K562 (cell line): Measurements from ENCODE around the gene MVK. TPM values are rescaled to one million over a fixed set of nuclear protein-coding genes. Genes with fewer than 3 reads are reported as not detected.
A peak's percentile ranks its signal among the peaks of the same experiment; 100 is the strongest.

ENCODE experiments used
- ATAC-seq: fragments of 200-7000 bp; cut with Tn5 transposase; 3 replicates; pipeline ENCODE4 v1.9.1; 2020; ENCODE audit warnings: moderate library complexity
- BruUV-seq: library from RNA; stranded (reverse); fragments of 400-500 nt; replicated peaks from 2 replicates; lab custom pipeline; 2021; lab: Mats Ljungman, UMichigan
- CTCF ChIA-PET: fragments of 300-600 bp; formaldehyde crosslinking; extraction: SDS; loops from one replicate; lab custom pipeline; 2021; ENCODE audit warnings: low intra/inter-chr PET ratio; lab: Yijun Ruan, JAX
- POLR2A ChIA-PET: fragments of 300-600, 350-650 bp; sonication (Branson Sonifier 250); formaldehyde crosslinking; extraction: SDS; loops from one replicate; lab custom pipeline; 2021; ENCODE audit warnings: antibody characterized with exemption, inconsistent platforms; lab: Yijun Ruan, JAX
- DNase-seq, 4 experiments: peaks; one replicate each; pipeline versions ENCODE4 v3.0.0 to v3.0.0-alpha.2; 2011 to 2018; ENCODE audit warnings: low spot score in 3 of 4, mixed read lengths in 3 of 4; ENCODE audit errors: extremely low read depth in 1 of 4
- FAIRE-seq: peaks from 2 replicates; lab custom pipeline; 2011; peaks lifted over from hg19 to GRCh38; lab: Jason Lieb, UNC
- H2AFZ ChIP-seq: 2 replicates; pipeline ENCODE4 v1.6.0; 2011; ENCODE audit warnings: low read depth, low read length, control low read depth, inconsistent platforms
- H3K27ac ChIP-seq: fragments of 200-600 bp; 3 replicates; pipeline ENCODE4 v1.8.0; 2011; ENCODE audit warnings: low read depth, mild to moderate bottlenecking, control low read depth, inconsistent platforms, low read length, moderate library complexity, mixed read lengths; ENCODE audit errors: extremely low read depth
- H3K27me3 ChIP-seq, 2 experiments: fragments of 300-600 bp in 1 of 2; 2 replicates in 1 of 2; 3 replicates in 1 of 2; pipeline versions ENCODE4 v1.6.0 to v1.8.0; 2011; ENCODE audit warnings: inconsistent platforms in 2 of 2, low read length in 2 of 2, mild to moderate bottlenecking in 1 of 2, mixed read lengths in 1 of 2, moderate library complexity in 1 of 2; ENCODE audit not compliant: control insufficient read depth in 2 of 2, insufficient read depth in 2 of 2
- H3K36me3 ChIP-seq: fragments of 300-600 bp; 3 replicates; pipeline ENCODE4 v1.8.0; 2011; ENCODE audit warnings: mild to moderate bottlenecking, low read length, inconsistent platforms; ENCODE audit not compliant: control insufficient read depth, insufficient read depth
- H3K4me1 ChIP-seq, 2 experiments: fragments of 200-600 bp in 1 of 2; replicated peaks in 1 of 2; 2 replicates in 1 of 2; 3 replicates in 1 of 2; pipeline versions ENCODE4 v1.5.1 to v1.8.0; 2011; ENCODE audit warnings: inconsistent platforms in 2 of 2, low read length in 2 of 2, mild to moderate bottlenecking in 1 of 2, mixed read lengths in 1 of 2, moderate library complexity in 1 of 2; ENCODE audit not compliant: control insufficient read depth in 2 of 2, insufficient read depth in 2 of 2
- H3K4me2 ChIP-seq: 2 replicates; pipeline ENCODE4 v1.6.1; 2011; ENCODE audit warnings: low read length, control low read depth, inconsistent platforms, mixed read lengths; ENCODE audit not compliant: insufficient read depth
- H3K4me3 ChIP-seq: fragments of 200-600 bp; sonication (generic), shearing (Covaris generic); 2 replicates; pipeline ENCODE4 v1.5.1; 2016; ENCODE audit warnings: control low read depth, inconsistent platforms
- H3K79me2 ChIP-seq: fragments of 200-600 bp; 3 replicates; pipeline ENCODE4 v1.8.0; 2011; ENCODE audit warnings: low read length, inconsistent platforms; ENCODE audit not compliant: control insufficient read depth, insufficient read depth
- H3K9ac ChIP-seq, 2 experiments: 2 replicates each; pipeline versions ENCODE4 v1.6.0 to v1.6.1; 2011; ENCODE audit warnings: low read depth in 2 of 2, low read length in 2 of 2, control low read depth in 1 of 2, inconsistent platforms in 1 of 2, mild to moderate bottlenecking in 1 of 2, mixed read lengths in 1 of 2; ENCODE audit not compliant: insufficient read depth in 1 of 2
- H3K9me1 ChIP-seq: one replicate; pipeline ENCODE4 v1.6.0; 2011; ENCODE audit warnings: inconsistent platforms, mild to moderate bottlenecking, low read length, moderate library complexity; ENCODE audit not compliant: control insufficient read depth, insufficient read depth
- H3K9me3 ChIP-seq: replicated peaks from 2 replicates; pipeline ENCODE4 v1.5.1; 2011; ENCODE audit warnings: low read depth, low read length, inconsistent platforms; ENCODE audit not compliant: control insufficient read depth, insufficient read depth
- H4K20me1 ChIP-seq: replicated peaks from 2 replicates; pipeline ENCODE4 v1.6.1; 2011; ENCODE audit warnings: low read length, inconsistent platforms, mixed read lengths; ENCODE audit not compliant: control insufficient read depth, insufficient read depth
- ADNP ChIP-seq: fragments of 200-800 bp; sonication (Bioruptor generic); IDR thresholded peaks from 2 replicates; pipeline ENCODE4 v1.6.1; 2016; ENCODE audit warnings: missing genetic modification characterization, missing compliant biosample characterization
- BCOR ChIP-seq: fragments of 450-650 bp; IDR thresholded peaks from 2 replicates; pipeline ENCODE4 v1.6.1; 2016
- GTF2A2 ChIP-seq: IDR thresholded peaks from 2 replicates; pipeline ENCODE4 v1.6.1; 2016; ENCODE audit warnings: mild to moderate bottlenecking, missing genetic modification characterization, missing compliant biosample characterization
- LARP7 ChIP-seq: fragments of 450-650 bp; IDR thresholded peaks from 2 replicates; pipeline ENCODE4 v1.6.1; 2016
- NELFE ChIP-seq: IDR thresholded peaks from 2 replicates; pipeline ENCODE4 v1.6.1; 2011; ENCODE audit warnings: mild to moderate bottlenecking; ENCODE audit not compliant: insufficient read depth, insufficient read length
- NFYB ChIP-seq: IDR thresholded peaks from 2 replicates; pipeline ENCODE4 v1.6.1; 2011; ENCODE audit warnings: mild to moderate bottlenecking, moderate library complexity; ENCODE audit not compliant: insufficient read length; ENCODE audit errors: extremely low read depth
- PTBP1 ChIP-seq: fragments of 200-400 bp; formaldehyde crosslinking; IDR thresholded peaks from 2 replicates; pipeline ENCODE4 v1.6.1; 2017; ENCODE audit warnings: low read depth, low read length
- RBM25 ChIP-seq: fragments of 200-400 bp; formaldehyde crosslinking; IDR thresholded peaks from 2 replicates; pipeline ENCODE4 v1.6.1; 2018; ENCODE audit warnings: low read length, low read depth, moderate library complexity; ENCODE audit not compliant: severe bottlenecking
- ZKSCAN8 ChIP-seq: fragments of 200-800 bp; sonication (Bioruptor generic); IDR thresholded peaks from 2 replicates; pipeline ENCODE4 v1.6.1; 2016; ENCODE audit warnings: missing genetic modification characterization, missing compliant biosample characterization
- WGBS: fragments of 100-300 bp; shearing (Covaris generic); methylation state at CpG from one replicate; pipeline ENCODE4 v1.1.6; 2016; ENCODE audit warnings: low coverage, mixed read lengths; ENCODE audit not compliant: insufficient coverage; ENCODE audit errors: missing lambda C conversion rate; 5-methylcytosine and 5-hydroxymethylcytosine counted together
- in situ Hi-C: fragments of 300-500 bp; cut with MboI; formaldehyde crosslinking; loops from 4 replicates; pipeline ENCODE4 v1.15.0; 2018; ENCODE audit warnings: inconsistent platforms, mixed read lengths
- intact Hi-C: fragments of 100-400 bp; cut with micrococcal nuclease; formaldehyde crosslinking; loops from 2 replicates; pipeline ENCODE4 v1.14.2; 2022
- polyA plus RNA-seq, 8 experiments: library from polyadenylated mRNA; depleted of rRNA in 4 of 8; stranded (reverse) in 5 of 8; unstranded in 3 of 8; fragments of >200 nt; fragmentation: Nextera tagmentation in 2 of 8; fragmentation: Illumina TruSeq in 1 of 8; extraction: Ambion mirVana in 2 of 8; extraction: Trizol in 1 of 8; gene quantifications; 2 replicates each; pipeline versions ENCODE4 v1.2.1 to v1.2.3, GENCODE V29; 2011 to 2014; ENCODE audit warnings: inconsistent platforms in 1 of 8, missing spikeins in 1 of 8
- total RNA-seq, 7 experiments: library from RNA; depleted of rRNA in 6 of 7; stranded (reverse); fragments of >200 nt in 6 of 7; fragmentation: Illumina TruSeq in 2 of 7; extraction: Trizol in 2 of 7; gene quantifications; 2 replicates each; pipeline versions ENCODE4 v1.2.1 to v1.2.3, GENCODE V29; 2011 to 2021; ENCODE audit warnings: low replicate concordance in 1 of 7
- TF ChIP-seq, protein P1 (sequence below): sonication (generic); formaldehyde crosslinking; IDR thresholded peaks from 2 replicates; pipeline ENCODE4 v1.9.0; 2022; ENCODE audit warnings: mild to moderate bottlenecking, missing genetic modification reagents
- TF ChIP-seq, protein P2 (sequence below): sonication (generic); formaldehyde crosslinking; IDR thresholded peaks from 2 replicates; pipeline ENCODE4 v1.5.0; 2020; ENCODE audit warnings: missing genetic modification reagents
- TF ChIP-seq, protein P3 (sequence below): fragments of 200-800 bp; sonication (Bioruptor generic); IDR thresholded peaks from 2 replicates; pipeline ENCODE4 v1.6.1; 2017; ENCODE audit warnings: missing genetic modification characterization, missing compliant biosample characterization

MVK gene
- total and polyA plus RNA-seq, 9 of the 15 experiments (the other 6 are each of a cell fraction or from before 2014, with no cell fraction given): 0.41 to 33.6 (median 18.8) TPM

DNA sequence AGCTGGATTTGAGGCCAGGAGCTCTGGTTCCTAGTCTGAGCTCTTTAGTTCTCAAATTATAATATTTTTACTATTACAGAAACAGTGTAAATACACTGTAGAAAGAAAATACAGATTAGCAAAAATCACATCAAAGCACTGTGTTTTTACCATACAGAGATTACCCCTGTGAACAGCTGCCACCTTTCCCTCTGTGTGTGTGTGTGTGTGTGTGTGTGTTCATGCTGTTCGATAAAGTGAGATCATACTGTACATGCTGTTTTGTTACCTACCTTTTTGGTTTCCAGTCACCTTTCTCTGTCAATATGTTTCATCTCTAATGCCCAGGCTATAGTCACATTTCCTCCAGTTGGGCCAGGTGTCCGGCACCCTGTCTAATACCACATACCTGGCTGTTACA, 26.9 kb downstream of the MVK start:
- H3K9me3 ChIP-seq: no peaks in the 10 kb centered on the region
- no peaks in the 10 kb centered on the region for H3K79me2 ChIP-seq
- H3K4me2 ChIP-seq: no peak overlapping the region
- no peak for FAIRE-seq
- POLR2A ChIA-PET: interaction anchor here (0.9 to 1.3 kb wide), 5 partner anchors 14 to 214 kb away, joined by 3 to 5 read pairs (median 3); no protein-coding TSS in a partner anchor
- intact Hi-C loops: no loop called here
- no peak for DNase-seq
- peaks cover 30% of the 10 kb centered on the region for H4K20me1 ChIP-seq
- peaks cover 4 to 18% of the 10 kb centered on the region in 2 experiments; a peak in 3 of 5 replicates for H3K4me1 ChIP-seq
- H2AFZ ChIP-seq: no peak overlapping the region
- ATAC-seq: no peak
- H3K9me1 ChIP-seq: no peaks in the 10 kb centered on the region
- TF ChIP-seq NELFE: no peak
- TF ChIP-seq, all 486 proteins: peak for 0
- no TSS peak for BruUV-seq
- 46% methylated on average over 2 of the region's 2 CpGs for whole genome bisulfite sequencing
- peaks cover 10% of the 10 kb centered on the region; the same call in 2 of the 3 replicates for H3K36me3 ChIP-seq
- H3K27ac ChIP-seq: no peak overlapping the region
- H3K9ac ChIP-seq: no peak overlapping the region
- CTCF ChIA-PET: no interaction called here
- H3K27me3 ChIP-seq: peaks cover 4 to 26% of the 10 kb centered on the region in 2 experiments; a peak in 4 of 5 replicates
- H3K4me3 ChIP-seq: no peak overlapping the region
- in situ Hi-C loops: no loop called here

DNA sequence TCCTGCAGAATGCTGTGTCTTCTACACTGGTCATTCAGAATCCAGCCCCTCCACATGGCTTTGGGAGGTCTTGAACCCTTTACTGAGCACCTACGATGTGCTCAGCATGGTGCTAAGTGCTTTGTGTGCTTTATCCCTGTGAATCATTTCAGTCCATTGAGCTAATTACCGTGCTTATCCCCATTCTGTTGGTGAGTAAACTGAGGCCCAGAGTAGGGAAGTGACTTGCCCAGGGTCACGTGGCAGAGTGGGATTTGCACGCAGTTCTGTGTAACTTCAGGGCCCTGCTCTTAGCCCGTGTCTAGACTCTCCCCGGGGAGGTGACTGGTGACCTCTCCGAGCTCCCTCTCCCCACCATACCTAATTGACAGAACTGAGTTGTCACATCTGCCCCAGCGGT, 27.4 kb downstream of the MVK start:
- no peak for DNase-seq
- WGBS: 4% methylated on average over 7 of the region's 8 CpGs
- ATAC-seq: no peak
- peaks cover 26% of the 10 kb centered on the region for H4K20me1 ChIP-seq
- H3K9me1 ChIP-seq: no peaks in the 10 kb centered on the region
- in situ Hi-C loops (no loop called here), intact Hi-C loops (no loop called here)
- H2AFZ ChIP-seq: no peak overlapping the region
- H3K79me2 ChIP-seq: no peaks in the 10 kb centered on the region
- no peaks in the 10 kb centered on the region for H3K9me3 ChIP-seq
- H3K27ac ChIP-seq: no peak overlapping the region
- POLR2A ChIA-PET: interaction anchor here (0.9 to 1.6 kb wide), 3 partner anchors 18 to 213 kb away, joined by 3 to 6 read pairs (median 5); no protein-coding TSS in a partner anchor
- TF ChIP-seq ZKSCAN8 (CRISPR knock-in tag) (no peak), PTBP1 (0 out of 2 replicates have a peak, but pooled peaks have one; percentile 2), RBM25 (peak; percentile 82), NFYB (no peak), BCOR (peak; percentile 34; the same call in 1 of the 2 replicates), GTF2A2 (tag) (no peak), ADNP (tag) (peak; percentile 57; the same call in 1 of the 2 replicates), LARP7 (no peak)
- TF ChIP-seq, protein P1, sequence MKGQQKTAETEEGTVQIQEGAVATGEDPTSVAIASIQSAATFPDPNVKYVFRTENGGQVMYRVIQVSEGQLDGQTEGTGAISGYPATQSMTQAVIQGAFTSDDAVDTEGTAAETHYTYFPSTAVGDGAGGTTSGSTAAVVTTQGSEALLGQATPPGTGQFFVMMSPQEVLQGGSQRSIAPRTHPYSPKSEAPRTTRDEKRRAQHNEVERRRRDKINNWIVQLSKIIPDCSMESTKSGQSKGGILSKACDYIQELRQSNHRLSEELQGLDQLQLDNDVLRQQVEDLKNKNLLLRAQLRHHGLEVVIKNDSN (CRISPR knock-in tag): peak; percentile 33; the same call in 1 of the 2 replicates
- TF ChIP-seq, protein P2, sequence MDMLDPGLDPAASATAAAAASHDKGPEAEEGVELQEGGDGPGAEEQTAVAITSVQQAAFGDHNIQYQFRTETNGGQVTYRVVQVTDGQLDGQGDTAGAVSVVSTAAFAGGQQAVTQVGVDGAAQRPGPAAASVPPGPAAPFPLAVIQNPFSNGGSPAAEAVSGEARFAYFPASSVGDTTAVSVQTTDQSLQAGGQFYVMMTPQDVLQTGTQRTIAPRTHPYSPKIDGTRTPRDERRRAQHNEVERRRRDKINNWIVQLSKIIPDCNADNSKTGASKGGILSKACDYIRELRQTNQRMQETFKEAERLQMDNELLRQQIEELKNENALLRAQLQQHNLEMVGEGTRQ (CRISPR knock-in tag): peak; percentile 34; the same call in 1 of the 2 replicates
- TF ChIP-seq, protein P3, sequence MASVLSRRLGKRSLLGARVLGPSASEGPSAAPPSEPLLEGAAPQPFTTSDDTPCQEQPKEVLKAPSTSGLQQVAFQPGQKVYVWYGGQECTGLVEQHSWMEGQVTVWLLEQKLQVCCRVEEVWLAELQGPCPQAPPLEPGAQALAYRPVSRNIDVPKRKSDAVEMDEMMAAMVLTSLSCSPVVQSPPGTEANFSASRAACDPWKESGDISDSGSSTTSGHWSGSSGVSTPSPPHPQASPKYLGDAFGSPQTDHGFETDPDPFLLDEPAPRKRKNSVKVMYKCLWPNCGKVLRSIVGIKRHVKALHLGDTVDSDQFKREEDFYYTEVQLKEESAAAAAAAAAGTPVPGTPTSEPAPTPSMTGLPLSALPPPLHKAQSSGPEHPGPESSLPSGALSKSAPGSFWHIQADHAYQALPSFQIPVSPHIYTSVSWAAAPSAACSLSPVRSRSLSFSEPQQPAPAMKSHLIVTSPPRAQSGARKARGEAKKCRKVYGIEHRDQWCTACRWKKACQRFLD: no peak
- no TSS peak for BruUV-seq
- H3K9ac ChIP-seq: peak overlapping the region in 1 of 2 experiments; percentile 21; a peak in 1 of 4 replicates
- H3K4me1 ChIP-seq: peaks cover 4 to 21% of the 10 kb centered on the region in 2 experiments; a peak in 4 of 5 replicates
- CTCF ChIA-PET: no interaction called here
- peaks cover 7 to 31% of the 10 kb centered on the region in 2 experiments; a peak in 4 of 5 replicates for H3K27me3 ChIP-seq
- H3K36me3 ChIP-seq: peaks cover 6% of the 10 kb centered on the region; the same call in 2 of the 3 replicates
- H3K4me2 ChIP-seq: no peak overlapping the region
- no peak for FAIRE-seq
- H3K4me3 ChIP-seq: no peak overlapping the region
